Ishikawa (cell line): Measurements from ENCODE around the gene TIMM8A.

Experiments
- ZBTB7A ChIP-seq: IDR thresholded peaks from 2 replicates; pipeline ENCODE4 v1.6.1; 2012; ENCODE audit warnings: low read depth
- TF ChIP-seq, protein P1 (sequence below): IDR thresholded peaks from 2 replicates; pipeline ENCODE4 v1.6.1; 2012

DNA sequence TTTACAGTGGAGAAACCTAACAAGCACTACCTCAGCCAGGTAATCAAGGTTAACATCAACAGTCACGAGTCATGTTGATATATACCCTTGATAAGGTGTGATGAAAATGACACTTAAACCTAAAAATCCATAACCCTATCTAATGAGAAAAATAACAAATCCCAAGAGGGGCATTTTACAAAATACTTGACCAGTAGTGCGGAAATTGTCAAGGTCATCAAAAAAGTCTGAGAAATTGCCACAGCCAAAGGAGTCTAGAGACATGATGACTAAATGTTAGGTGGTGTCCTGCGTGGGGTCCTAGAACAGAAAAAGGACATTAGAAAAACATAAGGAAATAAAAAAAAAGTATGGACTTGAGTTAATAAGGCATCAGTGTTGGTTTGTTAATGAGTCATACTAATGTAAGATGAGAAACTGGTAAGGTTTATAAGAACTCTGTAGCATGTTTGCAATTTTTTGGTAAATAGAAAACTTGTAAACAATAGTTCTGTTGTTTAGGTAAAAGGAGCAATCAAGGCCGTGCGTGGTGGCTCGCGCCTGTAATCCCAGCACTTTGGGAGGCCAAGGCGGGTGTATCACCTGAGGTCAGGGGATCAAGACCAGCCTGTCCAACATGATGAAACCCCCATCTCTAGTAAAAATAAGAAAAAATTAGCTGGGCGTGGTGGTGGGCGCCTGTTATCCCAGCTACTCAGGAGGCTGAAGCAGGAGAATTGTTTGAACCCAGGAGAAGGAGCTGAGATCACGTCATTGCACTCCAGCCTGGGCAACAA lies 45.2 kb upstream of the TIMM8A start:
- TF ChIP-seq ZBTB7A = no peak
- TF ChIP-seq, protein P1, sequence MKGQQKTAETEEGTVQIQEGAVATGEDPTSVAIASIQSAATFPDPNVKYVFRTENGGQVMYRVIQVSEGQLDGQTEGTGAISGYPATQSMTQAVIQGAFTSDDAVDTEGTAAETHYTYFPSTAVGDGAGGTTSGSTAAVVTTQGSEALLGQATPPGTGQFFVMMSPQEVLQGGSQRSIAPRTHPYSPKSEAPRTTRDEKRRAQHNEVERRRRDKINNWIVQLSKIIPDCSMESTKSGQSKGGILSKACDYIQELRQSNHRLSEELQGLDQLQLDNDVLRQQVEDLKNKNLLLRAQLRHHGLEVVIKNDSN = no peak
